ENCODE measurements around the gene IQGAP1. TPM values are rescaled to one million over a fixed set of nuclear protein-coding genes. Genes with fewer than 3 reads are reported as not detected.

Gene IQGAP1
- total and polyA plus RNA-seq, 2 of the 13 experiments (the other 11 are each of a cell fraction or from before 2014, with no cell fraction given), result 29.5 to 37.9 TPM

DNA sequence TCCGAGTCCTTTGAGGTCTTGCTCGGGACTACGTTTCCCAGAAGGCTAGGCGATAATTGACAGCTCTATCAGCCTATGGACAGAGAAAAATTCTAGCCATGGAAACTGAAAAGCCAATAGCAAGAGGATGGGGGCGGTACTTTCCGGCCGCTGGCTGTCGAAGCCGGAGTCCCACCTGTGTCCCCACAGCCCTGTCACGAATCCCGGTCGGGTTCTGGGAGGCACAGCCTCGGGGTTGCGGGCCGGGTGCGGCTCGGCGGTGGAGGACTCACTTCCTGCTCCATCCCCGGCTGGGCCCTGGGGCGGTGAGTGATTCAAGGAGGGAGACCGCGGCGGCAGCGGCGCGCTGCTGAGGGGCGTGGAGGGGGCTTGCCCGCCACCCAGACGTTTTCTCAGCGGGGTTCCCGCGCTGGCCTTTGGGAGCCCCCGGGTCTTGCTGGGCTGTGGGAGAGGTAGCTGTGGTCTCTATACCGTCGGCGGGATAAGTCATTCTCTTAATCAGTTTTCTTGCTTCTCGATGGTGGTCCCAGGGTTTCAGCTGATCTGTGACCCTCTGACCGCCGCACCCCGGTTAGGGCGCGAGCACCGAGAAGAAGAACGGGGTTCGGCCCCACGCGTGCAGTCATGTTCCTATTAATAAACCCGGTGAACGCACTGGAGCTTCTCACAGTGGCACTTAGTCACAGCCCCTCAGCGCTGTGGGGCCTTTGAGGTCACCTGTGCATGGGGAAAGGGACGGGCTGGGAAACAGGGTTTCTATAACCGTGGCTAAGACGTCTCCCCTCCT is 35.7 kb upstream of the IQGAP1 start, which contains the start of gene ZNF774 (continued):
- TF ChIP-seq ZUFSP (CRISPR knock-in tag; IDR thresholded peaks at IDR 0.05; ENCODE audit: borderline replicate concordance) (no peak), JARID2 (CRISPR knock-in tag; IDR thresholded peaks at IDR 0.05; ENCODE audit: insufficient replicate concordance) (peak; percentile 45), TAF15 (IDR thresholded peaks at IDR 0.05; ENCODE audit: low read depth, low read length, poor library complexity, severe bottlenecking) (no peak), ZNF333 (CRISPR knock-in tag; IDR thresholded peaks at IDR 0.05; ENCODE audit: borderline replicate concordance) (no peak), ZBTB2 (CRISPR knock-in tag; IDR thresholded peaks at IDR 0.05; ENCODE audit: low read depth) (no peak), HCFC1 (IDR thresholded peaks at IDR 0.05; ENCODE audit: low read depth, low read length) (peak; percentile 89), ARID4A (CRISPR knock-in tag; IDR thresholded peaks at IDR 0.05; ENCODE audit: borderline replicate concordance) (peak; percentile 75), ZNF350 (CRISPR knock-in tag; IDR thresholded peaks at IDR 0.05; ENCODE audit: borderline replicate concordance, low read depth) (peak; percentile 42; the same call in 1 of the 2 replicates), NR2F6 (IDR thresholded peaks at IDR 0.05) (no peak), NR2F6 (CRISPR knock-in tag; IDR thresholded peaks at IDR 0.05) (no peak), MLXIP (CRISPR knock-in tag; IDR thresholded peaks at IDR 0.05; ENCODE audit: borderline replicate concordance) (no peak), KDM1A (CRISPR knock-in tag; IDR thresholded peaks at IDR 0.05) (no peak), MBNL3 (CRISPR knock-in tag; conservative IDR thresholded peaks at IDR 0.05) (no peak), ZNF556 (CRISPR knock-in tag; IDR thresholded peaks at IDR 0.05; ENCODE audit: borderline replicate concordance) (peak; percentile 15; the same call in 1 of the 2 replicates)
- TF ChIP-seq, protein P1, sequence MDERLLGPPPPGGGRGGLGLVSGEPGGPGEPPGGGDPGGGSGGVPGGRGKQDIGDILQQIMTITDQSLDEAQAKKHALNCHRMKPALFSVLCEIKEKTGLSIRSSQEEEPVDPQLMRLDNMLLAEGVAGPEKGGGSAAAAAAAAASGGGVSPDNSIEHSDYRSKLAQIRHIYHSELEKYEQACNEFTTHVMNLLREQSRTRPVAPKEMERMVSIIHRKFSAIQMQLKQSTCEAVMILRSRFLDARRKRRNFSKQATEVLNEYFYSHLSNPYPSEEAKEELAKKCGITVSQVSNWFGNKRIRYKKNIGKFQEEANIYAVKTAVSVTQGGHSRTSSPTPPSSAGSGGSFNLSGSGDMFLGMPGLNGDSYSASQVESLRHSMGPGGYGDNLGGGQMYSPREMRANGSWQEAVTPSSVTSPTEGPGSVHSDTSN (CRISPR knock-in tag; IDR thresholded peaks at IDR 0.05), result peak; percentile 97
- TF ChIP-seq, protein P2, sequence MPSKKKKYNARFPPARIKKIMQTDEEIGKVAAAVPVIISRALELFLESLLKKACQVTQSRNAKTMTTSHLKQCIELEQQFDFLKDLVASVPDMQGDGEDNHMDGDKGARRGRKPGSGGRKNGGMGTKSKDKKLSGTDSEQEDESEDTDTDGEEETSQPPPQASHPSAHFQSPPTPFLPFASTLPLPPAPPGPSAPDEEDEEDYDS (CRISPR knock-in tag; IDR thresholded peaks at IDR 0.05), result no peak

Measured in HepG2 (cell line).